Left renal cortex interstitium (tissue), 4 donors: ENCODE data around the gene IAH1. TPM values are rescaled to one million over a fixed set of nuclear protein-coding genes. Genes with fewer than 3 reads are reported as not detected.

Experiments
- DNase-seq, 4 donors: peaks; one replicate each; pipeline ENCODE4 v3.0.0-alpha.2; 2013; ENCODE audit warnings: low read depth in 4 of 4, low spot score in 2 of 4, missing footprints in 1 of 4
- polyA plus RNA-seq, 4 donors: library from polyadenylated mRNA; unstranded; fragments of 120-200 nt; gene quantifications; one replicate each; pipeline ENCODE4 v1.2.1, GENCODE V29; 2013; ENCODE audit not compliant: insufficient read length in 4 of 4

Gene IAH1
- polyA plus RNA-seq, 4 donors: 40.8 to 47.2 (median 47.0) TPM

- no peak for DNase-seq
Observed at GRCh38 chr2:9525266-9525665, 50.9 kb downstream of the IAH1 start.

- DNase-seq: no peak
Observed at GRCh38 chr2:9527995-9528787, 53.8 kb downstream of the IAH1 start.

- DNase-seq: no peak
Observed at GRCh38 chr2:9532421-9532820, 58.1 kb downstream of the IAH1 start.

GRCh38 chr2:9533663-9534062 is 59.3 kb downstream of the IAH1 start:
- no peak for DNase-seq

DNA sequence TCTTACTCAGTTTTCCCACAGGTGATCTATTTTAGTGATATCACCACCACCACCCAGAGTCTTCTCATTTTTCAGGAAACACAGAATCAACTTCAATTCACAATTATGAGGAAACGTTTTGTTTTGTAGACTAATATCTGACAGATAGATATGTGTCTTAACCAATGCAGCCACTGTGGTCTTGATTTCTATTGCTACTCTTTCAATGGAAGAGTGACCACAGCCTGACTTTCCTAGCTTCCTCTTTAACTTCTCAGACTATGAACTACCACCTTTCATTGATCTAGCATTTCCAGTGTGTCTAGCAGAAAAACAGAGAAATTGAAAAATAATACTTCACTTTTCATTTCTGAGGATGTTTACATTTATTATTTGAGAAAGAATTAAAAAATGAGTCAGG is 60.8 kb downstream of the IAH1 start:
- DNase-seq: no peak

DNA sequence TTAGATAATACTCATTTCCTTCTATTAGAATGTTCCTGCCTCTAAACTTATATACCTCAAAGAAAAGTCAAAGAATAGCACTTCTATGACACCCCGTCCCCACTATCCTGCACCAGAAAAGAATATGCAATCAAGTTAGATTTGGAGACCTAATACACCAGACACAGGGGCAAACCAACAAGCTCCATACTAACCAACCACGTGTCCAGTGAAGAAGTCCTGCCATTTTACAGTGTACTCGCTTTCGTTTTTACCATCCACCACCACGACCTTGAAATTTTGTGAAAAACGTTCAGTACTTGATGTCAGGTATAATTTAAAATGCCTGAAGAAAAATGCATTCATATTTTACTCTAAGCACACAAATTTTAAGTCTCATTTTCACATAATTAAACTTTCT is 62.2 kb downstream of the IAH1 start:
- no peak for DNase-seq

DNA sequence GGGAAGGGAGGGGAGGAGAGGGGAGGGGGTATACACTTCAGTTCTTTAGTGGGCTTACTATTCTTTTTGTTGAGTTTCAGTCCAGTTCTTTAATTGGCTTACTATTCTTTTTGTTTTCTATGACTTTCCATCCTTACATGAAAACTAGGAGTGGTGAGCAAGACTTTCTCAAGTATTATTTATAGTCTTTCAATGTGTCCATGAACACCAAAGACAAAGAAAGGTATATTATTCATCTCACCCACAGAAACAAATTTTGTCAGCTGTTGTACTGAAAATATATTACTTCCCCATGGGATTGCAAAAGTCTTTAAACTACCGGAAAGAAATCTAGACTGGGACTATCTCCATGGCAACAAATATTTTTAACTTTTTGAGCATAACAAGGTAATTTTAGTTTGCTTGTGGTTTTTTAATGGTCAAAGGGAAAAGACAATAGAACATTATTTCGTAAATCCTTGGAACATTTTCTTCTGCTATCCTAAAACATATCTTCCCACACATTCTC is 63.7 kb downstream of the IAH1 start:
- peak in 1 of 4 donors; percentile 13 for DNase-seq

Other genes with a start within 250 kb of the IAH1 start
- gene ITGB1BP1, start 51.0 kb upstream of the IAH1 start, polyA plus RNA-seq: 10 to 100 TPM; 76.6 to 83.0 (median 82.6) TPM
- gene CPSF3, start 50.9 kb upstream of the IAH1 start, polyA plus RNA-seq: 10 to 100 TPM; 44.5 to 58.6 (median 53.7) TPM
- gene ADAM17, start 81.3 kb downstream of the IAH1 start, polyA plus RNA-seq: 10 to 100 TPM; 34.8 to 50.6 (median 42.0) TPM
- 100 to 1,000 TPM; 349 to 445 (median 409) TPM for gene YWHAQ, start 156.4 kb downstream of the IAH1 start, polyA plus RNA-seq